Measurements from ENCODE around the gene POLR2I.
"Not testable (repeated sequence)": the region's sequence is repeated elsewhere in the genome, so short reads cannot be mapped to it uniquely, and the experiment has no call there.

The POLR2I gene

GRCh38 chr19:36114721-36115452, at the start of gene POLR2I:
Gene POLR2I (minus strand): TSS chr19:36114875. CDS start chr19:36114856, 19 bp downstream.
- DNase-seq = peak; percentile 100

GRCh38 chr19:36163813-36164212, 49.1 kb upstream of the POLR2I start:
- no peak for DNase-seq

- no peak for DNase-seq
These were observed 46.3 kb upstream of the POLR2I start for GRCh38 chr19:36160821-36161596.

GRCh38 chr19:36153126-36153525, 38.5 kb upstream of the POLR2I start:
- DNase-seq = no peak

- DNase-seq = no peak
These were observed 37.8 kb upstream of the POLR2I start, which contains the start of gene COX7A1 for GRCh38 chr19:36152352-36153091. Gene COX7A1 (minus strand): TSS chr19:36152447. CDS start chr19:36152407, 40 bp downstream.

GRCh38 chr19:36152019-36152351, 37.3 kb upstream of the POLR2I start:
- no peak for DNase-seq

GRCh38 chr19:36151144-36152018, 36.7 kb upstream of the POLR2I start:
- no peak for DNase-seq

- no peak for DNase-seq
These were observed 35.9 kb upstream of the POLR2I start for GRCh38 chr19:36150586-36150985.

- DNase-seq = no peak
These were observed 35.2 kb upstream of the POLR2I start for GRCh38 chr19:36149673-36150406.

GRCh38 chr19:36144624-36145023, 29.9 kb upstream of the POLR2I start:
- no peak for DNase-seq

GRCh38 chr19:36142496-36142895, 27.8 kb upstream of the POLR2I start:
- DNase-seq = no peak

- no peak for DNase-seq
These were observed 27.4 kb upstream of the POLR2I start for GRCh38 chr19:36142046-36142445.

GRCh38 chr19:36141039-36141927, 26.6 kb upstream of the POLR2I start:
- peak; percentile 93 for DNase-seq

GRCh38 chr19:36140304-36141038, 25.8 kb upstream of the POLR2I start:
- no peak for DNase-seq

GRCh38 chr19:36139473-36140303, 25.0 kb upstream of the POLR2I start, which contains the start of gene CAPNS1:
Gene CAPNS1 (plus strand): TSS chr19:36140066. CDS start chr19:36141012, 946 bp downstream.
- DNase-seq = peak; percentile 94

GRCh38 chr19:36139120-36139472, 24.4 kb upstream of the POLR2I start:
- DNase-seq = no peak

- DNase-seq = no peak
These were observed 22.4 kb upstream of the POLR2I start for GRCh38 chr19:36136964-36137686.

GRCh38 chr19:36134867-36135266, 20.2 kb upstream of the POLR2I start:
- DNase-seq = not testable (repeated sequence)
